Fibroblast of mammary gland (primary cell): Measurements from ENCODE around the gene MEGF6.
A peak's percentile ranks its signal among the peaks of the same experiment; 100 is the strongest.

ENCODE experiments used
- DNase-seq: peaks from one replicate; pipeline ENCODE4 v3.0.0-alpha.2; 2010; ENCODE audit warnings: low read depth
- H3K4me3 ChIP-seq: 2 replicates; pipeline ENCODE4 v1.5.1; 2011; ENCODE audit warnings: low read depth, mild to moderate bottlenecking, low read length, moderate library complexity; ENCODE audit not compliant: control insufficient read depth
- CTCF ChIP-seq: conservative IDR thresholded peaks from 2 replicates; pipeline ENCODE4 v1.5.1; 2011; ENCODE audit warnings: low read depth, low read length, inconsistent platforms; ENCODE audit not compliant: control insufficient read depth, insufficient read depth

MEGF6 gene

DNA sequence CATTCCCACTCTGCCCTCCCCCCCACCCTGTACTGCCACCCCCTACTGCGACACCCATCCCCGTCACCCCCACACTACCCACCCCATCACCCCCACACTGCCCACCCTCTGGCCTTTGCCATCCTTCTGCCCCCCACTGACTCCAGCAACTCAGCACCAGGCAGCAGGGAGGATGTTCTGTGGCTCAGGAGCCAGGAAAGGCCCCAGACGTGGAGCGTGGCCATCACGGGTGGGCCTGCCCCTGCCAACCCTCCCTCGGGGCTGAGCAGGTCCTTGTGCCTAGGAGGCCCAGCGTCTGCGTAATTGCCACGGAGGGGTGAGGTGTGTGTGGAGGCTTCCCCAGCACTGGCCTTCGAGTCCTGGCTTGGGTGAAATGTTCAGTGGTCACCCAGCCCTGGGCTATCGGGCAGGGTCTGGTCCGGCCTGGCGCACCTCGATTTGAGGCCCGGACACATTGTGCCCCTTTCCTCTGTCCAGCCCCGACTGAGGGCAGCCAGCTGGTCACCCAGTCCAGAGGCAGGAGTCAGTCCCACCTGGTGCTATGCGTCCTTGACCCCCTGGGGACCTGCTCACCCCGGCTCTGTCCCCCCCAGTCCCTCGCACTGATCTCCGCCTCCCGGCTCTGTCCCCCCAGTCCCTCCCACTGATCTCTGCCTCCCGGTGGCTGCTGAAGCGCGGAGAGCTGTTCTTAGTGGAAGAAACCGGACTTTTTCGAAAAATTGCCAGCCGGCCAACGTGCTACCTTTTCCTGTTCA, 133.9 kb downstream of the MEGF6 start:
- no peak for TF ChIP-seq CTCF
- DNase-seq: no peak
- H3K4me3 ChIP-seq: no peak overlapping the region

- H3K4me3 ChIP-seq: no peak overlapping the region
- no peak for TF ChIP-seq CTCF
- DNase-seq: no peak
These were observed 134.6 kb downstream of the MEGF6 start for GRCh38 chr1:3476666-3477065.

DNA sequence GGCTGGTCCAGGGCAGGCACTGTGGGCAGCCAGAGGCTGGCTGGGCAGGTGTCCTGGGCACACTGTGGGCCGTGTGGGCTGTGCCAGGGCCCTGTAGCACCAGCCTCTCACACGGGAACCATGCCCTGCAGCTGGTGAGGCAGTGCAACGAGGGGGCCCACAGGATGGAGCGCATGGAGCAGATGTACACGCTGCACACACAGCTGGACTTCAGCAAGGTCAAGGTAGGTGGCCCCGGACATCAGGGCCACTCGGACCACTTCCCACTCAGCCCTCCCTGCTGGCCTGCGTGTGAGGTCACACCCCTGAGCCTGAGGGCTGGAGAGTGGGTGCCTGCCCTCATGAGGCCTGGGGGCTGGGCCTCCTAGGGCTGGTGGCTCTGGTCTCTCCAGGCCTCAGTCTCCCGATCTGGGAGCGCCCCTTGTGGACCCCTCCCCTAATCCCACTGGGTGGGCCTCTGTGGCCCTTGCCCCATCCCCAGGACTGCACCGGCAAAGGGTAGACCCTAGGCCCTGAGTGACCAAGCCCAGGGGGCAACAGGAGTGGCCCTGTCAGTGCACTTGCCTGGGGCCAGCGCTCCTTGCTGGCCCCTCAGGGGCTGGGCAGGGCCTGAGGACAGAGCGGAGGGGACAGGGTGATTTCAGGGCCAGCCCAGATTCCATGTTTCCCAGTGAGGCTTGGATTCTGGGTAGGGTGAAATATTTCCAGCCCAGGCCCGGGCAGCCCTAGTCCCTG, 135.3 kb downstream of the MEGF6 start:
- H3K4me3 ChIP-seq: no peak overlapping the region
- DNase-seq: no peak
- no peak for TF ChIP-seq CTCF

DNA sequence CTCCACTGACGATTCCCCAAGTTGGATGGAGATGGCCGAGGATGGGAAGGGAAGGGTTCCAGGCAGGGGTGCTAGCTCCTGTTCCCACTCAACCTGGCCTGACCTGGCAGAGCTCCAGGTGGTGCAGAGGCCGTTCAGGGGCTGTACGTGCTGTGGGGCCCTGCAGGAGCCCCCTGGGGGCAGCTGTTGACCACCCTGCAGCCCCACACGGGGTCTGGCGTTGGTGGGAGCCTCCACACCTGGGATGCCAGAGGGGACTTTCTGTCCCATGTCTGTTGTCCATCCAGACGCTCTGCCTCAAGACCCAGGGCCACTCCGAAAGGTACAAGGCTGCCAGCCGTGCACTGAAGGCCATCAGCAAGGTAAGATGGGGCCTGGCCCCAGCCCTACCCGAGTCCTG, 136.9 kb downstream of the MEGF6 start:
- DNase-seq: no peak
- TF ChIP-seq CTCF: no peak
- H3K4me3 ChIP-seq: no peak overlapping the region

GRCh38 chr1:3474016-3474415, 137.3 kb downstream of the MEGF6 start:
- H3K4me3 ChIP-seq: no peak overlapping the region
- no peak for DNase-seq
- TF ChIP-seq CTCF: no peak

- TF ChIP-seq CTCF: no peak
- no peak overlapping the region for H3K4me3 ChIP-seq
- peak; percentile 90 for DNase-seq
These were observed 137.9 kb downstream of the MEGF6 start for GRCh38 chr1:3473381-3473844.

DNA sequence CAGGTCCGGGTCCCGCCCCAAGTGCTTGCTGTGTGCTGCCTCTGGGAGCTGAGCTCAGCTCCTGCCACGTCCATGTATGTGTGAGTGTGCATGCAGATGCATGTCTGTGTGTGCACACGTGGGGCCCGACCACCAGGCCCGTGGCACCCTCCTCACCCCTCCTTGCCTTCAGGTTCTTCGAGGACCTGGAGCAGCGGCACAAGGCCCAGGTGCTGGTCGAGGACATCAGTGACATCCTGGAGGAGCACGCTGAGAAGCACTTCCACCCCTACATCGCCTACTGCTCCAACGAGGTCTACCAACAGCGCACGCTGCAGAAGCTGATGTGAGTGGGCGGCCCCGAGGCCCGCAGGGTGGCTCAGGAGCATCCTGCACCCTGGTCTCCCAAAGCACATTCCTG, 138.4 kb downstream of the MEGF6 start:
- TF ChIP-seq CTCF: no peak
- no peak overlapping the region for H3K4me3 ChIP-seq
- no peak for DNase-seq
